HepG2 (cell line): ENCODE measurements around the gene WFDC13. TPM values are rescaled to one million over a fixed set of nuclear protein-coding genes. Genes with fewer than 3 reads are reported as not detected.

Source experiments
- FLYWCH1 ChIP-seq: sonication (generic); formaldehyde crosslinking; IDR thresholded peaks from 2 replicates; pipeline ENCODE4 v1.8.1; 2023; ENCODE audit warnings: mild to moderate bottlenecking, missing genetic modification reagents
- GFI1 ChIP-seq: sonication (generic); formaldehyde crosslinking; IDR thresholded peaks from 2 replicates; pipeline ENCODE4 v1.5.0; 2020; ENCODE audit warnings: missing genetic modification reagents, mild to moderate bottlenecking, borderline replicate concordance
- ISL2 ChIP-seq: sonication (generic); formaldehyde crosslinking; IDR thresholded peaks from 2 replicates; pipeline ENCODE4 v1.5.0; 2020; ENCODE audit warnings: missing genetic modification reagents
- KAT8 ChIP-seq: IDR thresholded peaks from 2 replicates; pipeline ENCODE4 v1.6.1; 2016; ENCODE audit warnings: missing genetic modification reagents, missing compliant biosample characterization
- KLF15 ChIP-seq: sonication (generic); formaldehyde crosslinking; IDR thresholded peaks from 2 replicates; pipeline ENCODE4 v1.8.1; 2023; ENCODE audit warnings: borderline replicate concordance, mild to moderate bottlenecking, inconsistent platforms, missing genetic modification reagents, mixed read lengths
- NCOA1 ChIP-seq: sonication (generic); formaldehyde crosslinking; IDR thresholded peaks from 2 replicates; pipeline ENCODE4 v1.9.0; 2021; ENCODE audit warnings: missing genetic modification reagents
- NCOA2 ChIP-seq: sonication (generic); formaldehyde crosslinking; IDR thresholded peaks from 2 replicates; pipeline ENCODE4 v1.8.0; 2022; ENCODE audit warnings: inconsistent platforms
- NPAS2 ChIP-seq: sonication (generic); formaldehyde crosslinking; IDR thresholded peaks from 2 replicates; pipeline ENCODE4 v1.8.0; 2022; ENCODE audit warnings: mild to moderate bottlenecking, missing genetic modification reagents, borderline replicate concordance
- PHF8 ChIP-seq: sonication (generic); formaldehyde crosslinking; IDR thresholded peaks from 2 replicates; pipeline ENCODE4 v1.5.0; 2020; ENCODE audit warnings: missing genetic modification reagents
- RXRB ChIP-seq: IDR thresholded peaks from 2 replicates; pipeline ENCODE4 v1.6.1; 2016; ENCODE audit warnings: borderline replicate concordance, missing genetic modification reagents, missing compliant biosample characterization
- SRSF9 ChIP-seq: fragments of 200-400 bp; formaldehyde crosslinking; IDR thresholded peaks from 2 replicates; pipeline ENCODE4 v1.6.1; 2018; ENCODE audit warnings: borderline replicate concordance, mild to moderate bottlenecking, low read depth, low read length; ENCODE audit not compliant: insufficient read depth, poor library complexity, severe bottlenecking
- TEAD3 ChIP-seq: optimal IDR thresholded peaks from 2 replicates; pipeline ENCODE3; 2016; ENCODE audit warnings: borderline replicate concordance
- ZMYM2 ChIP-seq: sonication (generic); formaldehyde crosslinking; IDR thresholded peaks from 2 replicates; pipeline ENCODE4 v1.8.0; 2022; ENCODE audit warnings: mild to moderate bottlenecking, missing genetic modification reagents
- ZNF530 ChIP-seq: sonication (generic); formaldehyde crosslinking; IDR thresholded peaks from 2 replicates; pipeline ENCODE4 v1.5.0; 2020; ENCODE audit warnings: low read depth, mild to moderate bottlenecking, missing genetic modification reagents
- ZNF737 ChIP-seq: sonication (generic); formaldehyde crosslinking; IDR thresholded peaks from 2 replicates; pipeline ENCODE4 v1.5.0; 2020; ENCODE audit warnings: missing genetic modification reagents, mild to moderate bottlenecking, borderline replicate concordance
- ZNF782 ChIP-seq: sonication (generic); formaldehyde crosslinking; IDR thresholded peaks from 2 replicates; pipeline ENCODE4 v1.4.0; 2020; ENCODE audit warnings: missing genetic modification reagents, mild to moderate bottlenecking, borderline replicate concordance
- polyA plus RNA-seq, 8 experiments: library from polyadenylated mRNA; depleted of rRNA in 3 of 8; stranded (reverse) in 7 of 8; unstranded in 1 of 8; fragments of >200 nt; fragmentation: Illumina TruSeq in 4 of 8; extraction: Trizol in 4 of 8; gene quantifications; 2 replicates each; pipeline versions ENCODE4 v1.2.1 to v1.2.3, GENCODE V29; 2011 to 2016; ENCODE audit warnings: low read depth in 4 of 8, missing spikeins in 1 of 8, mixed read lengths in 1 of 8; ENCODE audit not compliant: insufficient read depth in 1 of 8
- total RNA-seq, 5 experiments: library from RNA; depleted of rRNA; stranded (reverse); fragments of >200 nt; fragmentation: Illumina TruSeq; extraction: Trizol; gene quantifications; 2 replicates each; pipeline ENCODE4 v1.2.3, GENCODE V29; 2016; ENCODE audit warnings: low read depth in 1 of 5
- TF ChIP-seq, protein P1 (sequence below): IDR thresholded peaks from 2 replicates; pipeline ENCODE4 v1.6.1; 2016
- TF ChIP-seq, protein P2 (sequence below): sonication (generic); formaldehyde crosslinking; IDR thresholded peaks from 2 replicates; pipeline ENCODE4 v1.4.0; 2020; ENCODE audit warnings: mild to moderate bottlenecking, low read depth, missing genetic modification reagents
- TF ChIP-seq, protein P3 (sequence below): sonication (generic); formaldehyde crosslinking; IDR thresholded peaks from 2 replicates; pipeline ENCODE4 v1.4.0; 2020; ENCODE audit warnings: missing genetic modification reagents, borderline replicate concordance
- TF ChIP-seq, protein P4 (sequence below): sonication (generic); formaldehyde crosslinking; IDR thresholded peaks from 2 replicates; pipeline ENCODE4 v1.8.0; 2022; ENCODE audit warnings: missing genetic modification reagents, mild to moderate bottlenecking, inconsistent platforms, borderline replicate concordance
- TF ChIP-seq, protein P5 (sequence below): sonication (generic); formaldehyde crosslinking; conservative IDR thresholded peaks from 2 replicates; pipeline ENCODE4 v1.4.0; 2020; ENCODE audit warnings: missing genetic modification reagents

Gene WFDC13
- total and polyA plus RNA-seq, 2 of the 13 experiments (the other 11 are each of a cell fraction or from before 2014, with no cell fraction given): not detected

DNA sequence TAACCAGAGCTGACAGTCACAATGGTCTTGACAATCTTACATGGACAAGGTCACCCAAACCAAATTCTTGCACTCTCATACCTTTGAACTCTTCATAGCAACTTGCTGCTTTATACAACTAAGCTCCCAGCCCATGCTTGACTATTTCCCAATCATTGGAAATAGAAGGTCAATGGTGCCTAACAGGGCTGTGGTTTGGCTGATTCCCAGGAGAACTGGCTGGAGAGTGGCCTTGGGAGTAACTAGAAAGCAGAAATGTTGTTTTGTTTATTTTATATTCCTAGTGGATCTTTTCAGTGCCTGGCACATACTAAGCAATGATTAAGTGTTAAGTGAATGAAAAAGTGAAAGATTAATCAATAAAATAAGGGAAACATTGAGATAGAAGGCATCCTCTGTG is 23.3 kb downstream of the WFDC13 start (continued):
- TF ChIP-seq, protein P1, sequence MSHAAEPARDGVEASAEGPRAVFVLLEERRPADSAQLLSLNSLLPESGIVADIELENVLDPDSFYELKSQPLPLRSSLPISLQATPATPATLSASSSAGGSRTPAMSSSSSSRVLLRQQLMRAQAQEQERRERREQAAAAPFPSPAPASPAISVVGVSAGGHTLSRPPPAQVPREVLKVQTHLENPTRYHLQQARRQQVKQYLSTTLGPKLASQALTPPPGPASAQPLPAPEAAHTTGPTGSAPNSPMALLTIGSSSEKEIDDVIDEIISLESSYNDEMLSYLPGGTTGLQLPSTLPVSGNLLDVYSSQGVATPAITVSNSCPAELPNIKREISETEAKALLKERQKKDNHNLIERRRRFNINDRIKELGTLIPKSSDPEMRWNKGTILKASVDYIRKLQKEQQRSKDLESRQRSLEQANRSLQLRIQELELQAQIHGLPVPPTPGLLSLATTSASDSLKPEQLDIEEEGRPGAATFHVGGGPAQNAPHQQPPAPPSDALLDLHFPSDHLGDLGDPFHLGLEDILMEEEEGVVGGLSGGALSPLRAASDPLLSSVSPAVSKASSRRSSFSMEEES (CRISPR knock-in tag): 0 out of 2 replicates have a peak, but pooled peaks have one; percentile 34
- TF ChIP-seq ZNF530 (CRISPR knock-in tag) (no peak), ZNF737 (no peak), RXRB (CRISPR knock-in tag) (peak; percentile 66; the same call in 1 of the 2 replicates), KAT8 (peak; percentile 47; the same call in 1 of the 2 replicates), ISL2 (peak; percentile 68), SRSF9 (no peak), FLYWCH1 (no peak), NCOA1 (CRISPR knock-in tag) (no peak), GFI1 (CRISPR knock-in tag) (peak; percentile 90), NCOA2 (CRISPR knock-in tag) (peak; percentile 84), PHF8 (CRISPR knock-in tag) (peak; percentile 38; the same call in 1 of the 2 replicates), ZMYM2 (CRISPR knock-in tag) (0 out of 2 replicates have a peak, but pooled peaks have one; percentile 40), NPAS2 (no peak), ZNF782 (CRISPR knock-in tag) (peak; percentile 46; the same call in 1 of the 2 replicates), TEAD3 (CRISPR knock-in tag) (peak; percentile 72), KLF15 (CRISPR knock-in tag) (no peak)
- TF ChIP-seq, protein P2, sequence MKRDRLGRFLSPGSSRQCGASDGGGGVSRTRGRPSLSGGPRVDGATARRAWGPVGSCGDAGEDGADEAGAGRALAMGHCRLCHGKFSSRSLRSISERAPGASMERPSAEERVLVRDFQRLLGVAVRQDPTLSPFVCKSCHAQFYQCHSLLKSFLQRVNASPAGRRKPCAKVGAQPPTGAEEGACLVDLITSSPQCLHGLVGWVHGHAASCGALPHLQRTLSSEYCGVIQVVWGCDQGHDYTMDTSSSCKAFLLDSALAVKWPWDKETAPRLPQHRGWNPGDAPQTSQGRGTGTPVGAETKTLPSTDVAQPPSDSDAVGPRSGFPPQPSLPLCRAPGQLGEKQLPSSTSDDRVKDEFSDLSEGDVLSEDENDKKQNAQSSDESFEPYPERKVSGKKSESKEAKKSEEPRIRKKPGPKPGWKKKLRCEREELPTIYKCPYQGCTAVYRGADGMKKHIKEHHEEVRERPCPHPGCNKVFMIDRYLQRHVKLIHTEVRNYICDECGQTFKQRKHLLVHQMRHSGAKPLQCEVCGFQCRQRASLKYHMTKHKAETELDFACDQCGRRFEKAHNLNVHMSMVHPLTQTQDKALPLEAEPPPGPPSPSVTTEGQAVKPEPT (CRISPR knock-in tag): no peak
- TF ChIP-seq, protein P3, sequence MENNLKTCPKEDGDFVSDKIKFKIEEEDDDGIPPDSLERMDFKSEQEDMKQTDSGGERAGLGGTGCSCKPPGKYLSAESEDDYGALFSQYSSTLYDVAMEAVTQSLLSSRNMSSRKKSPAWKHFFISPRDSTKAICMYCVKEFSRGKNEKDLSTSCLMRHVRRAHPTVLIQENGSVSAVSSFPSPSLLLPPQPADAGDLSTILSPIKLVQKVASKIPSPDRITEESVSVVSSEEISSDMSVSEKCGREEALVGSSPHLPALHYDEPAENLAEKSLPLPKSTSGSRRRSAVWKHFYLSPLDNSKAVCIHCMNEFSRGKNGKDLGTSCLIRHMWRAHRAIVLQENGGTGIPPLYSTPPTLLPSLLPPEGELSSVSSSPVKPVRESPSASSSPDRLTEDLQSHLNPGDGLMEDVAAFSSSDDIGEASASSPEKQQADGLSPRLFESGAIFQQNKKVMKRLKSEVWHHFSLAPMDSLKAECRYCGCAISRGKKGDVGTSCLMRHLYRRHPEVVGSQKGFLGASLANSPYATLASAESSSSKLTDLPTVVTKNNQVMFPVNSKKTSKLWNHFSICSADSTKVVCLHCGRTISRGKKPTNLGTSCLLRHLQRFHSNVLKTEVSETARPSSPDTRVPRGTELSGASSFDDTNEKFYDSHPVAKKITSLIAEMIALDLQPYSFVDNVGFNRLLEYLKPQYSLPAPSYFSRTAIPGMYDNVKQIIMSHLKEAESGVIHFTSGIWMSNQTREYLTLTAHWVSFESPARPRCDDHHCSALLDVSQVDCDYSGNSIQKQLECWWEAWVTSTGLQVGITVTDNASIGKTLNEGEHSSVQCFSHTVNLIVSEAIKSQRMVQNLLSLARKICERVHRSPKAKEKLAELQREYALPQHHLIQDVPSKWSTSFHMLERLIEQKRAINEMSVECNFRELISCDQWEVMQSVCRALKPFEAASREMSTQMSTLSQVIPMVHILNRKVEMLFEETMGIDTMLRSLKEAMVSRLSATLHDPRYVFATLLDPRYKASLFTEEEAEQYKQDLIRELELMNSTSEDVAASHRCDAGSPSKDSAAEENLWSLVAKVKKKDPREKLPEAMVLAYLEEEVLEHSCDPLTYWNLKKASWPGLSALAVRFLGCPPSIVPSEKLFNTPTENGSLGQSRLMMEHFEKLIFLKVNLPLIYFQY (CRISPR knock-in tag): no peak
- TF ChIP-seq, protein P4, sequence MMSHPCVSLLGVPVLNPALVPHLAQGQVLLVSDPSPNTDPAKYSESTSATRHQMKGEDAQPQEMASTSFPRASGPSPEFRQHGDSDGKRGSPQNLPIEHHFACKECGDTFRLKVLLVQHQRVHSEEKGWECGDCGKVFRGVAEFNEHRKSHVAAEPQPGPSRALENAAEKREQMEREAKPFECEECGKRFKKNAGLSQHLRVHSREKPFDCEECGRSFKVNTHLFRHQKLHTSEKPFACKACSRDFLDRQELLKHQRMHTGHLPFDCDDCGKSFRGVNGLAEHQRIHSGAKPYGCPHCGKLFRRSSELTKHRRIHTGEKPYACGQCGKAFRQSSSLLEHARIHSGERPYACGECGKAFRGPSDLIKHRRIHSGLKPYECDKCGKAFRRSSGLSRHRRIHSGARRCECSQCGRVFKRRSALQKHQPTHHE: no peak
- TF ChIP-seq, protein P5, sequence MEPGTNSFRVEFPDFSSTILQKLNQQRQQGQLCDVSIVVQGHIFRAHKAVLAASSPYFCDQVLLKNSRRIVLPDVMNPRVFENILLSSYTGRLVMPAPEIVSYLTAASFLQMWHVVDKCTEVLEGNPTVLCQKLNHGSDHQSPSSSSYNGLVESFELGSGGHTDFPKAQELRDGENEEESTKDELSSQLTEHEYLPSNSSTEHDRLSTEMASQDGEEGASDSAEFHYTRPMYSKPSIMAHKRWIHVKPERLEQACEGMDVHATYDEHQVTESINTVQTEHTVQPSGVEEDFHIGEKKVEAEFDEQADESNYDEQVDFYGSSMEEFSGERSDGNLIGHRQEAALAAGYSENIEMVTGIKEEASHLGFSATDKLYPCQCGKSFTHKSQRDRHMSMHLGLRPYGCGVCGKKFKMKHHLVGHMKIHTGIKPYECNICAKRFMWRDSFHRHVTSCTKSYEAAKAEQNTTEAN (CRISPR knock-in tag): no peak
